OCI-LY7 (cell line): ENCODE results near the gene AP1M1.

ENCODE experiments used
- EZH2phosphoT487 ChIP-seq: fragments of 200-600 bp; sonication (generic); IDR thresholded peaks from 2 replicates; pipeline ENCODE4 v1.6.1; 2018; ENCODE audit warnings: low read depth, borderline replicate concordance, mild to moderate bottlenecking, mixed run types, antibody characterized with exemption, low read length, moderate library complexity, mixed read lengths
- TF ChIP-seq, protein P1 (sequence below): fragments of 200-600 bp; sonication (generic); conservative IDR thresholded peaks from 2 replicates; pipeline ENCODE4 v1.5.1; 2014; ENCODE audit warnings: mild to moderate bottlenecking, antibody characterized with exemption, low read length, moderate library complexity, mixed read lengths

DNA sequence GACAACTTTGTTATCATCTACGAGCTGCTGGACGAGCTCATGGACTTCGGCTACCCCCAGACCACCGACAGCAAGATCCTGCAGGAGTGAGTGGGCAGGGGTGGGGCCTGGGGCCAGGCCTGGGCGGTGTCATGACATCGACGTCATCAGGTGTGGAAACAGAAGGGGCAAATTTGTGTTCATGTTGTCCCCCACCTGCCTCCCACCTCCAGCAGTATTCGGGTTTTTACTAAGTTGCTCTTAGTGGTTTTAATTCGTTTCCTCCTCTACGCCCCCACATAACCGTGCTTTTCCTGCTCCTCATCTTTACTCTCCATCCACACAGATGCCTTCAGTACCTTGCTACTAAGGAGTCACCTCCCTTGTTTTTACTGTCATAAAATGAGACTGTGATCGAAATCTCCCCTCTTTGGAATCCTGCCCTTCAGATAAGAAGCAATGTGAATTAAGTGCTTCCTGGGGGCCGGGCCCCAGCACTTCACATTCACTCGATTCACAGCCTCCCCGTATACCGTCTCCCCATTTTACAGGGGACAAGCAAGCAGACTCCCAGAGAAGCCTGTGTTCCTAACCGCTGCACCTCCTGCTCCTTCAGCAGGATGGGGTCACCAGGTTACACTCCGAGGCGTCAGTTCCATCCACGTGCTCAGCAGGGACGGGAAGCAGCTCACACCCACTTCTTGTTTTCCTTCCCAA, 10.5 kb downstream of the AP1M1 start:
- TF ChIP-seq, protein P1, sequence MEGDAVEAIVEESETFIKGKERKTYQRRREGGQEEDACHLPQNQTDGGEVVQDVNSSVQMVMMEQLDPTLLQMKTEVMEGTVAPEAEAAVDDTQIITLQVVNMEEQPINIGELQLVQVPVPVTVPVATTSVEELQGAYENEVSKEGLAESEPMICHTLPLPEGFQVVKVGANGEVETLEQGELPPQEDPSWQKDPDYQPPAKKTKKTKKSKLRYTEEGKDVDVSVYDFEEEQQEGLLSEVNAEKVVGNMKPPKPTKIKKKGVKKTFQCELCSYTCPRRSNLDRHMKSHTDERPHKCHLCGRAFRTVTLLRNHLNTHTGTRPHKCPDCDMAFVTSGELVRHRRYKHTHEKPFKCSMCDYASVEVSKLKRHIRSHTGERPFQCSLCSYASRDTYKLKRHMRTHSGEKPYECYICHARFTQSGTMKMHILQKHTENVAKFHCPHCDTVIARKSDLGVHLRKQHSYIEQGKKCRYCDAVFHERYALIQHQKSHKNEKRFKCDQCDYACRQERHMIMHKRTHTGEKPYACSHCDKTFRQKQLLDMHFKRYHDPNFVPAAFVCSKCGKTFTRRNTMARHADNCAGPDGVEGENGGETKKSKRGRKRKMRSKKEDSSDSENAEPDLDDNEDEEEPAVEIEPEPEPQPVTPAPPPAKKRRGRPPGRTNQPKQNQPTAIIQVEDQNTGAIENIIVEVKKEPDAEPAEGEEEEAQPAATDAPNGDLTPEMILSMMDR, result no peak
- TF ChIP-seq EZH2phosphoT487, result no peak
